ENCODE results near the gene LTF.

GRCh38 chr3:46393554-46394434 lies 70.9 kb downstream of the LTF start:
- no peak for TF ChIP-seq EZH2 (IDR thresholded peaks at IDR 0.05; ENCODE audit: borderline replicate concordance, insufficient read depth, low read length, poor library complexity, severe bottlenecking)
- TF ChIP-seq CTCF (IDR thresholded peaks at IDR 0.05; ENCODE audit: poor library complexity, severe bottlenecking), result no peak
- TF ChIP-seq REST (IDR thresholded peaks at IDR 0.05; ENCODE audit: borderline replicate concordance), result no peak
- TF ChIP-seq POLR2AphosphoS5 (IDR thresholded peaks at IDR 0.05), result no peak
